Astrocyte (in vitro differentiated cells and primary cell): ENCODE results near the gene PTMS. TPM values are rescaled to one million over a fixed set of nuclear protein-coding genes. Genes with fewer than 3 reads are reported as not detected.

Experiments
- DNase-seq: peaks from one replicate; pipeline ENCODE4 v3.0.0-alpha.2; 2010; ENCODE audit warnings: low read depth
- FAIRE-seq: peaks from 2 replicates; lab custom pipeline; 2011; peaks lifted over from hg19 to GRCh38; lab: Jason Lieb, UNC
- H2AFZ ChIP-seq: 2 replicates; pipeline ENCODE4 v1.6.0; 2012; ENCODE audit warnings: low read depth, low read length, inconsistent platforms
- H3K27ac ChIP-seq: 2 replicates; pipeline ENCODE4 v1.5.1; 2011; ENCODE audit warnings: low read depth, low read length, inconsistent platforms
- H3K27me3 ChIP-seq: 2 replicates; pipeline ENCODE4 v1.6.0; 2011; ENCODE audit warnings: low read length, inconsistent platforms; ENCODE audit not compliant: insufficient read depth
- H3K36me3 ChIP-seq: 2 replicates; pipeline ENCODE4 v1.5.1; 2011; ENCODE audit warnings: low read length, inconsistent platforms; ENCODE audit not compliant: insufficient read depth
- H3K4me1 ChIP-seq: 2 replicates; pipeline ENCODE4 v1.5.1; 2011; ENCODE audit warnings: low read length, inconsistent platforms; ENCODE audit not compliant: insufficient read depth
- H3K4me2 ChIP-seq: 2 replicates; pipeline ENCODE4 v1.6.0; 2012; ENCODE audit warnings: low read length, inconsistent platforms
- H3K4me3 ChIP-seq: 2 replicates; pipeline ENCODE4 v1.5.1; 2011; ENCODE audit warnings: low read depth, mild to moderate bottlenecking, low read length, inconsistent platforms; ENCODE audit not compliant: insufficient read depth
- H3K79me2 ChIP-seq: 2 replicates; pipeline ENCODE4 v1.6.0; 2012; ENCODE audit warnings: mild to moderate bottlenecking, low read length, inconsistent platforms; ENCODE audit not compliant: insufficient read depth
- H3K9ac ChIP-seq: 2 replicates; pipeline ENCODE4 v1.6.0; 2012; ENCODE audit warnings: mild to moderate bottlenecking, low read length, inconsistent platforms
- H3K9me3 ChIP-seq: 2 replicates; pipeline ENCODE4 v1.5.1; 2012; ENCODE audit warnings: low read depth, mild to moderate bottlenecking, low read length, inconsistent platforms; ENCODE audit not compliant: insufficient read depth
- H4K20me1 ChIP-seq: 2 replicates; pipeline ENCODE4 v1.6.0; 2012; ENCODE audit warnings: low read length, inconsistent platforms; ENCODE audit not compliant: insufficient read depth
- H3K27ac Mint-ChIP-seq: one replicate; pipeline ENCODE4 v1.8.0; 2021; ENCODE audit warnings: mild to moderate bottlenecking, mixed read lengths; ENCODE audit not compliant: unreplicated experiment
- H3K27me3 Mint-ChIP-seq: one replicate; pipeline ENCODE4 v1.8.0; 2021; ENCODE audit warnings: low read depth, mixed read lengths; ENCODE audit not compliant: unreplicated experiment
- H3K36me3 Mint-ChIP-seq: one replicate; pipeline ENCODE4 v1.8.0; 2021; ENCODE audit warnings: low read depth, mixed read lengths; ENCODE audit not compliant: unreplicated experiment
- H3K4me1 Mint-ChIP-seq: one replicate; pipeline ENCODE4 v1.8.0; 2021; ENCODE audit warnings: low read depth, mixed read lengths; ENCODE audit not compliant: unreplicated experiment
- H3K4me3 Mint-ChIP-seq: one replicate; pipeline ENCODE4 v1.8.0; 2021; ENCODE audit warnings: mild to moderate bottlenecking, moderate library complexity, mixed read lengths; ENCODE audit not compliant: unreplicated experiment
- H3K9me3 Mint-ChIP-seq: one replicate; pipeline ENCODE4 v1.8.0; 2021; ENCODE audit warnings: mild to moderate bottlenecking, mixed read lengths; ENCODE audit not compliant: unreplicated experiment
- EZH2 ChIP-seq: IDR thresholded peaks from 2 replicates; pipeline ENCODE4 v1.6.1; 2012; ENCODE audit warnings: mild to moderate bottlenecking, low read length, inconsistent platforms; ENCODE audit not compliant: insufficient read depth
- total RNA-seq: library from RNA; stranded (reverse); gene quantifications from 2 replicates; pipeline ENCODE4 v1.2.1, GENCODE V29; 2021
- TF ChIP-seq, protein P1 (sequence below): IDR thresholded peaks from 2 replicates; pipeline ENCODE4 v1.5.1; 2011; ENCODE audit warnings: low read depth, mild to moderate bottlenecking, inconsistent platforms, low read length, moderate library complexity; ENCODE audit not compliant: insufficient read depth

The PTMS gene
- total RNA-seq, 1 donor from 2014 or later: 510 TPM

DNA sequence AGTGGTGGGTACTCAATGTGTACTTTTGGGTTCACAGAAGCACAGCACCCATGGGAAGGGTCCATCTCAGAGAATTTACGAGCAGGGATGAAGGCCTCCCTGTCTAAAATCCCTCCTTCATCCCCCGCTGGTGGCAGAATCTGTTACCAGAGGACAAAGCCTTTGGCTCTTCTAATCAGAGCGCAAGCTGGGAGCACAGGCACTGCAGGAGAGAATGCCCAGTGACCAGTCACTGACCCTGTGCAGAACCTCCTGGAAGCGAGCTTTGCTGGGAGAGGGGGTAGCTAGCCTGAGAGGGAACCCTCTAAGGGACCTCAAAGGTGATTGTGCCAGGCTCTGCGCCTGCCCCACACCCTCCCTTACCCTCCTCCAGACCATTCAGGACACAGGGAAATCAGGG lies 54.0 kb downstream of the PTMS start:
- H3K4me1 ChIP-seq: peaks cover 12% of the 10 kb centered on the region
- H3K9me3 ChIP-seq: no peaks in the 10 kb centered on the region
- H3K4me2 ChIP-seq: no peak overlapping the region
- H3K79me2 ChIP-seq: no peaks in the 10 kb centered on the region
- Mint-ChIP-seq H3K27me3 (peaks cover 8% of the 10 kb centered on the region), H3K36me3 (peaks cover 4% of the 10 kb centered on the region), H3K4me1 (peaks cover 24% of the 10 kb centered on the region), H3K9me3 (no peaks in the 10 kb centered on the region), H3K27ac (no peak overlapping the region), H3K4me3 (no peak overlapping the region)
- H3K27ac ChIP-seq: no peak overlapping the region
- no peak for FAIRE-seq
- no peak overlapping the region for H3K4me3 ChIP-seq
- no peak overlapping the region for H2AFZ ChIP-seq
- H3K27me3 ChIP-seq: no peaks in the 10 kb centered on the region
- H4K20me1 ChIP-seq: no peaks in the 10 kb centered on the region
- H3K36me3 ChIP-seq: no peaks in the 10 kb centered on the region
- DNase-seq: no peak
- no peak overlapping the region for H3K9ac ChIP-seq
- TF ChIP-seq, protein P1, sequence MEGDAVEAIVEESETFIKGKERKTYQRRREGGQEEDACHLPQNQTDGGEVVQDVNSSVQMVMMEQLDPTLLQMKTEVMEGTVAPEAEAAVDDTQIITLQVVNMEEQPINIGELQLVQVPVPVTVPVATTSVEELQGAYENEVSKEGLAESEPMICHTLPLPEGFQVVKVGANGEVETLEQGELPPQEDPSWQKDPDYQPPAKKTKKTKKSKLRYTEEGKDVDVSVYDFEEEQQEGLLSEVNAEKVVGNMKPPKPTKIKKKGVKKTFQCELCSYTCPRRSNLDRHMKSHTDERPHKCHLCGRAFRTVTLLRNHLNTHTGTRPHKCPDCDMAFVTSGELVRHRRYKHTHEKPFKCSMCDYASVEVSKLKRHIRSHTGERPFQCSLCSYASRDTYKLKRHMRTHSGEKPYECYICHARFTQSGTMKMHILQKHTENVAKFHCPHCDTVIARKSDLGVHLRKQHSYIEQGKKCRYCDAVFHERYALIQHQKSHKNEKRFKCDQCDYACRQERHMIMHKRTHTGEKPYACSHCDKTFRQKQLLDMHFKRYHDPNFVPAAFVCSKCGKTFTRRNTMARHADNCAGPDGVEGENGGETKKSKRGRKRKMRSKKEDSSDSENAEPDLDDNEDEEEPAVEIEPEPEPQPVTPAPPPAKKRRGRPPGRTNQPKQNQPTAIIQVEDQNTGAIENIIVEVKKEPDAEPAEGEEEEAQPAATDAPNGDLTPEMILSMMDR: no peak
- no peak for TF ChIP-seq EZH2

Other genes with a start within 250 kb of the PTMS start
- gene GAPDH, start 231.8 kb upstream of the PTMS start, total RNA-seq: 5,151 and 5,167 TPM in 2 replicates
- gene IFFO1, start 210.3 kb upstream of the PTMS start, total RNA-seq: 18.8 and 20.8 TPM in 2 replicates
- gene NOP2, start 198.1 kb upstream of the PTMS start, total RNA-seq: 53.1 and 66.8 TPM in 2 replicates
- gene CHD4, start 159.0 kb upstream of the PTMS start, total RNA-seq: 319 and 329 TPM in 2 replicates
- gene LPAR5, start 130.4 kb upstream of the PTMS start, total RNA-seq: 0.73 and 0.89 TPM in 2 replicates
- 0.54 and 0.60 TPM in 2 replicates for gene ACRBP, start 118.9 kb upstream of the PTMS start, total RNA-seq
- gene ING4, start 103.2 kb upstream of the PTMS start, total RNA-seq: 30.9 and 34.8 TPM in 2 replicates
- 48.9 and 50.6 TPM in 2 replicates for gene ZNF384, start 77.0 kb upstream of the PTMS start, total RNA-seq
- gene PIANP, start 65.5 kb upstream of the PTMS start, total RNA-seq: 3.1 and 3.6 TPM in 2 replicates
- gene COPS7A, start 42.3 kb upstream of the PTMS start, total RNA-seq: 47.3 and 51.5 TPM in 2 replicates
- gene MLF2, start 13.2 kb upstream of the PTMS start, total RNA-seq: 302 and 316 TPM in 2 replicates
- 2.0 TPM in 2 replicates for gene LAG3, start 6.2 kb downstream of the PTMS start, total RNA-seq
- 0.54 and 0.72 TPM in 2 replicates for gene CD4, start 23.2 kb downstream of the PTMS start, total RNA-seq
- gene GPR162, start 55.5 kb downstream of the PTMS start, total RNA-seq: 6.0 and 6.2 TPM in 2 replicates
- 101 and 123 TPM in 2 replicates for gene P3H3, start 62.0 kb downstream of the PTMS start, total RNA-seq
- gene GNB3, start 74.6 kb downstream of the PTMS start, total RNA-seq: 14.5 and 16.6 TPM in 2 replicates
- 2.3 and 3.2 TPM in 2 replicates for gene CDCA3, start 84.9 kb downstream of the PTMS start, total RNA-seq
- gene USP5, start 85.8 kb downstream of the PTMS start, total RNA-seq: 144 and 146 TPM in 2 replicates
- 722 and 791 TPM in 2 replicates for gene TPI1, start 101.2 kb downstream of the PTMS start, total RNA-seq
- gene SPSB2, start 106.9 kb downstream of the PTMS start, total RNA-seq: 4.9 and 6.2 TPM in 2 replicates
- 5.0 and 5.2 TPM in 2 replicates for gene LRRC23, start 138.5 kb downstream of the PTMS start, total RNA-seq
- 46.4 and 47.7 TPM in 2 replicates for gene ENO2, start 148.2 kb downstream of the PTMS start, total RNA-seq
- 94.9 and 97.8 TPM in 2 replicates for gene ATN1, start 161.6 kb downstream of the PTMS start, total RNA-seq
- gene RNU7-1, start 177.5 kb downstream of the PTMS start, total RNA-seq: not detected in 2 replicates
- 117 and 123 TPM in 2 replicates for gene C12orf57, start 177.7 kb downstream of the PTMS start, total RNA-seq
- 5.2 and 8.9 TPM in 2 replicates for gene PTPN6, start 185.0 kb downstream of the PTMS start, total RNA-seq
- gene PHB2, start 204.3 kb downstream of the PTMS start, total RNA-seq: 171 and 176 TPM in 2 replicates
- gene EMG1, start 204.6 kb downstream of the PTMS start, total RNA-seq: 38.6 and 39.1 TPM in 2 replicates